ENCODE measurements around the gene GSTCD. TPM values are rescaled to one million over a fixed set of nuclear protein-coding genes. Genes with fewer than 3 reads are reported as not detected.

The GSTCD gene
- total RNA-seq, 3 donors from 2014 or later (not counting 1 experiment from before 2014, with no cell fraction given), result 5.6 to 7.7 (median 6.2) TPM

DNA sequence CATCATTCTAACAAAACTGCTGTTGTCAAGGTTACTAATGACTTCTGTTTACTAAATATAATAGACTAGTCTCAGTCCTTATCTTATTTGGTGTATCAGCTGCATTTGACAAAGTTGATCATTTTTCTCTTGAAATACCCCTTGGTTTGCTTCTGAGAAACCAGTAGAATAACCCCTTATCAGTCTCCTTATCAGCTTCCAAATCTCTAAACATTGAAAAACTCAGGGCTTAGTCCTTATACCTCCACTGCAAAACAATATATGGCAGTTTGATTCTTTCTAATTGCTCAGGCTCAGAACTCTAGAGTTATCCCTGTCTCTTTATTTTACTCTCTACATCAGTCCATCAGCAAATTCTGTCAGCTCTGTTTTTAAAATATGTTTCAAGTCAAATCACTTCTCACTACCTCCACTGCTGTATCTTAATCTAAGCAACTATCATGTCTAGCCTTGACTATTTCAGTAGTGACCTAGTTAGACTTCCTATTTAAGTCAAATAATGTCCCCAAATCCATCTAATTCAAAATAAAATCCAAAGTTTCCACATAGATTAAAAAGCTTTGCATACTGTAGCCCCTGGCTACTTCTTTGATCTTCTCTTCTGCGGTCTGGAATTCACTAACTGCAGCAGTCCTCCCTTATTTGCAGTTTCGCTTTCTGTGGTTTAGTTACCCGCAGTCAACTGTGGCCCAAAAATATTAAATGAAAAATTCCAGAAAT is 99.6 kb downstream of the GSTCD start:
- intact Hi-C loops (cut with micrococcal nuclease), result no loop called here
- Histone ChIP-seq H3K27ac (ENCODE audit: low read length) (no peak overlapping the region), H3K9me3 (ENCODE audit: control insufficient read depth, insufficient read depth, low read length) (no peaks in the 10 kb centered on the region), H3K4me3 (ENCODE audit: low read length) (no peak overlapping the region), H3K4me1 (ENCODE audit: control insufficient read depth, insufficient read depth, low read length) (no peaks in the 10 kb centered on the region), H3K27me3 (ENCODE audit: control insufficient read depth, insufficient read depth, low read length) (no peaks in the 10 kb centered on the region), H3K36me3 (ENCODE audit: control insufficient read depth, insufficient read depth, low read length) (no peaks in the 10 kb centered on the region)
- Mint-ChIP-seq H3K4me1 (peaks cover 6 to 8% of the 10 kb centered on the region in 2 donors), H3K27me3 (ENCODE audit: low read depth in 2 of 2) (no peaks in the 10 kb centered on the region), H3K9me3 (no peaks in the 10 kb centered on the region), H3K27ac (no peak overlapping the region), H3K36me3 (no peaks in the 10 kb centered on the region), H3K4me3 (no peak overlapping the region)
- no peak for ATAC-seq
- WGBS (ENCODE audit: insufficient coverage), result 78% methylated on average over 3 of the region's 3 CpGs
- DNase-seq, result no peak
- TF ChIP-seq, protein P1, sequence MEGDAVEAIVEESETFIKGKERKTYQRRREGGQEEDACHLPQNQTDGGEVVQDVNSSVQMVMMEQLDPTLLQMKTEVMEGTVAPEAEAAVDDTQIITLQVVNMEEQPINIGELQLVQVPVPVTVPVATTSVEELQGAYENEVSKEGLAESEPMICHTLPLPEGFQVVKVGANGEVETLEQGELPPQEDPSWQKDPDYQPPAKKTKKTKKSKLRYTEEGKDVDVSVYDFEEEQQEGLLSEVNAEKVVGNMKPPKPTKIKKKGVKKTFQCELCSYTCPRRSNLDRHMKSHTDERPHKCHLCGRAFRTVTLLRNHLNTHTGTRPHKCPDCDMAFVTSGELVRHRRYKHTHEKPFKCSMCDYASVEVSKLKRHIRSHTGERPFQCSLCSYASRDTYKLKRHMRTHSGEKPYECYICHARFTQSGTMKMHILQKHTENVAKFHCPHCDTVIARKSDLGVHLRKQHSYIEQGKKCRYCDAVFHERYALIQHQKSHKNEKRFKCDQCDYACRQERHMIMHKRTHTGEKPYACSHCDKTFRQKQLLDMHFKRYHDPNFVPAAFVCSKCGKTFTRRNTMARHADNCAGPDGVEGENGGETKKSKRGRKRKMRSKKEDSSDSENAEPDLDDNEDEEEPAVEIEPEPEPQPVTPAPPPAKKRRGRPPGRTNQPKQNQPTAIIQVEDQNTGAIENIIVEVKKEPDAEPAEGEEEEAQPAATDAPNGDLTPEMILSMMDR (IDR thresholded peaks at IDR 0.05), result no peak

DNA sequence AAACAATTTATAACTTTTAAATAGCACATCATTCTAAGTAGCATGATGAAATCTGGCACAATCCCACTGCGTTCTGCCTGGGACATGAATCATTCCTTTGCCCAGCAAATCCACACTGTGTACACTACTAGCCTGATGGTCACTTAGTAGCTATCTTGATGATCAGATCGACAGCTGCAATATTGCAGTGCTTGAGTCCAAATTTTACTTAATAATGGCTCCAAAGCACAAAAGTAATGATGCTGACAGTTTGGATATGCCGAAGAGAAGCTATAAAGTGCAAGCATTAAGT is 100.1 kb downstream of the GSTCD start:
- Mint-ChIP-seq H3K27me3 (ENCODE audit: low read depth in 2 of 2) (no peaks in the 10 kb centered on the region), H3K27ac (no peak overlapping the region), H3K36me3 (no peaks in the 10 kb centered on the region), H3K4me3 (no peak overlapping the region), H3K9me3 (no peaks in the 10 kb centered on the region), H3K4me1 (peaks cover 6 to 8% of the 10 kb centered on the region in 2 donors)
- Histone ChIP-seq H3K27me3 (ENCODE audit: control insufficient read depth, insufficient read depth, low read length) (no peaks in the 10 kb centered on the region), H3K4me3 (ENCODE audit: low read length) (no peak overlapping the region), H3K27ac (ENCODE audit: low read length) (no peak overlapping the region), H3K9me3 (ENCODE audit: control insufficient read depth, insufficient read depth, low read length) (no peaks in the 10 kb centered on the region), H3K36me3 (ENCODE audit: control insufficient read depth, insufficient read depth, low read length) (no peaks in the 10 kb centered on the region), H3K4me1 (ENCODE audit: control insufficient read depth, insufficient read depth, low read length) (no peaks in the 10 kb centered on the region)
- DNase-seq (no peak), ATAC-seq (no peak)
- intact Hi-C loops (cut with micrococcal nuclease), result no loop called here
- WGBS (ENCODE audit: insufficient coverage), result 93% methylated on average over 3 of the region's 3 CpGs
- TF ChIP-seq, protein P1 (IDR thresholded peaks at IDR 0.05), result no peak

DNA sequence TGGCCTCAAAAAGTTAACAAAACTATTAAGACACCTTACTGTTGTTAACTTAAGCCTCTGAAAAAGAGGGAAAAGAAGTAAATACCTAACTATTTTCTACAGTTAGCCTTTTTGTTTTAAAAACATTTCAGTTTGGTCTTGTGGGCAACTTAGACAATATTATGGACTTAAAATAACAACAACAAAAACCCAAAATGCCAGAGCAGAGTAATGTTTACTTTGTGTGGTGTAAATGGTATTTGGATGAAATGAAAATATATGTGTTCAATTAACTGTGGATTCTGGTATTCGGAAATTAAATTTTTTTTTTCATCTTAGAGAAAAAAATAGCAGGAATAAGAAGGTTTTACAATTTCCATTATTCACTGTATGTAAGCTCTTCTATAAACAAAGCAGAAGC is 107.1 kb downstream of the GSTCD start:
- no peaks in the 10 kb centered on the region for H3K9me3 ChIP-seq (ENCODE audit: control insufficient read depth, insufficient read depth, low read length)
- DNase-seq, result no peak
- H3K4me3 Mint-ChIP-seq, result no peak overlapping the region
- no peaks in the 10 kb centered on the region for H3K9me3 Mint-ChIP-seq
- no peak for ATAC-seq
- H3K27ac ChIP-seq (ENCODE audit: low read length), result no peak overlapping the region
- H3K36me3 ChIP-seq (ENCODE audit: control insufficient read depth, insufficient read depth, low read length), result no peaks in the 10 kb centered on the region
- intact Hi-C loops (cut with micrococcal nuclease), result no loop called here
- H3K27me3 ChIP-seq (ENCODE audit: control insufficient read depth, insufficient read depth, low read length), result no peaks in the 10 kb centered on the region
- H3K4me1 Mint-ChIP-seq, result no peaks in the 10 kb centered on the region
- H3K36me3 Mint-ChIP-seq, result no peaks in the 10 kb centered on the region
- WGBS (ENCODE audit: insufficient coverage), result no CpG with 5 or more reads among the region's 1 CpG
- TF ChIP-seq, protein P1 (IDR thresholded peaks at IDR 0.05), result no peak
- H3K27ac Mint-ChIP-seq, result no peak overlapping the region
- no peaks in the 10 kb centered on the region for H3K27me3 Mint-ChIP-seq (ENCODE audit: low read depth in 2 of 2)
- H3K4me3 ChIP-seq (ENCODE audit: low read length), result no peak overlapping the region
- no peaks in the 10 kb centered on the region for H3K4me1 ChIP-seq (ENCODE audit: control insufficient read depth, insufficient read depth, low read length)

DNA sequence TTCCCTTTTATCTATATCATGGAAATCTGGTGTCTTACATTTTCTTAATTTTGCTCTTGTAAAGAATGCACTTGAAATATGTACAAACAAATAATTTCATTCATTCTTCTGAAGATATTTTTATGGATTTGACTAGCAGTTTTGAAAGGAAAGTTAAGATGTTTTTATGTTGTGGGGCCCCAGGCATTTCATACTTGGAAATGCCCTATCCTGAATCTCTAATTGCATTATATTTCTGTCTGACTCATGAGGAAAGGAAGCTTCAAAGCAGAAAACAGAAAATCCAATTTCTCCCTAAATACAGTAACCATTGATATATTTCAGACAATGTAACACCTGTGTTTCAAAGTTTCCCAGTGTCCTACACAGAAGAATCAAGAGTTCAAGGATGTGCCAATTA is 113.5 kb downstream of the GSTCD start:
- intact Hi-C loops (cut with micrococcal nuclease), result no loop called here
- Histone ChIP-seq H3K4me1 (ENCODE audit: control insufficient read depth, insufficient read depth, low read length) (no peaks in the 10 kb centered on the region), H3K36me3 (ENCODE audit: control insufficient read depth, insufficient read depth, low read length) (no peaks in the 10 kb centered on the region), H3K4me3 (ENCODE audit: low read length) (no peak overlapping the region), H3K27me3 (ENCODE audit: control insufficient read depth, insufficient read depth, low read length) (no peaks in the 10 kb centered on the region), H3K27ac (ENCODE audit: low read length) (no peak overlapping the region), H3K9me3 (ENCODE audit: control insufficient read depth, insufficient read depth, low read length) (no peaks in the 10 kb centered on the region)
- no peaks in the 10 kb centered on the region for H3K36me3 Mint-ChIP-seq
- DNase-seq, result no peak
- TF ChIP-seq, protein P1 (IDR thresholded peaks at IDR 0.05), result no peak
- H3K27ac Mint-ChIP-seq, result no peak overlapping the region
- no peaks in the 10 kb centered on the region for H3K9me3 Mint-ChIP-seq
- no peak for ATAC-seq
- no peak overlapping the region for H3K4me3 Mint-ChIP-seq
- no peaks in the 10 kb centered on the region for H3K4me1 Mint-ChIP-seq
- H3K27me3 Mint-ChIP-seq (ENCODE audit: low read depth in 2 of 2), result no peaks in the 10 kb centered on the region

Data from natural killer cell (primary cell).